Caco-2 (cell line): ENCODE measurements around the gene HRK. TPM values are rescaled to one million over a fixed set of nuclear protein-coding genes. Genes with fewer than 3 reads are reported as not detected.

Source experiments
- BruUV-seq: library from RNA; stranded (reverse); fragments of 400-500 nt; replicated peaks from 2 replicates; lab custom pipeline; 2021; lab: Mats Ljungman, UMichigan
- CTCF ChIA-PET: fragments of 300-600 bp; sonication (Branson Sonifier 250); formaldehyde crosslinking; loops from one replicate; lab custom pipeline; 2022; ENCODE audit warnings: antibody characterized with exemption; lab: Charles Lee
- POLR2A ChIA-PET: fragments of 300-600 bp; sonication (Branson Sonifier 250); formaldehyde crosslinking; loops from one replicate; lab custom pipeline; 2022; ENCODE audit warnings: antibody characterized with exemption; lab: Charles Lee
- DNase-seq, 2 experiments: peaks; one replicate each; pipeline versions ENCODE4 v3.0.0 to v3.0.0-alpha.2; 2020 to 2022
- H3K27me3 ChIP-seq: replicated peaks from 2 replicates; pipeline ENCODE4 v1.6.0; 2011; ENCODE audit warnings: low read length; ENCODE audit not compliant: control insufficient read depth, insufficient read depth
- H3K36me3 ChIP-seq: 2 replicates; pipeline ENCODE4 v1.5.1; 2011; ENCODE audit warnings: low read length; ENCODE audit not compliant: control insufficient read depth, insufficient read depth
- H3K4me1 ChIP-seq: fragments of 250-450 bp; sonication (Bioruptor Pico); 2 replicates; pipeline ENCODE4 v1.5.1; 2020; ENCODE audit warnings: mild to moderate bottlenecking
- H3K4me3 ChIP-seq: 2 replicates; pipeline ENCODE4 v1.5.1; 2011; ENCODE audit warnings: low read depth, mild to moderate bottlenecking, control low read depth, low read length
- H3K9me3 ChIP-seq: fragments of 250-450 bp; sonication (Bioruptor Pico); 2 replicates; pipeline ENCODE4 v1.5.1; 2020; ENCODE audit warnings: mild to moderate bottlenecking, moderate library complexity
- H3K27ac Mint-ChIP-seq: one replicate; pipeline ENCODE4 v1.8.0; 2022; ENCODE audit warnings: mixed read lengths; ENCODE audit not compliant: unreplicated experiment
- H3K27me3 Mint-ChIP-seq: one replicate; pipeline ENCODE4 v1.8.0; 2022; ENCODE audit warnings: mixed read lengths; ENCODE audit not compliant: insufficient read depth, unreplicated experiment
- H3K36me3 Mint-ChIP-seq: one replicate; pipeline ENCODE4 v1.8.0; 2022; ENCODE audit warnings: mild to moderate bottlenecking, mixed read lengths; ENCODE audit not compliant: insufficient read depth, unreplicated experiment
- H3K4me1 Mint-ChIP-seq: one replicate; pipeline ENCODE4 v1.8.0; 2022; ENCODE audit warnings: low read depth, mixed read lengths; ENCODE audit not compliant: unreplicated experiment
- H3K4me3 Mint-ChIP-seq: one replicate; pipeline ENCODE4 v1.8.0; 2022; ENCODE audit warnings: mild to moderate bottlenecking, moderate library complexity, mixed read lengths; ENCODE audit not compliant: unreplicated experiment
- H3K9me3 Mint-ChIP-seq: one replicate; pipeline ENCODE4 v1.8.0; 2022; ENCODE audit warnings: mixed read lengths; ENCODE audit not compliant: unreplicated experiment
- intact Hi-C: fragments of 100-400 bp; cut with micrococcal nuclease; formaldehyde crosslinking; loops from one replicate; pipeline ENCODE4 v1.10.0; 2022; ENCODE audit not compliant: unreplicated experiment
- total RNA-seq: library from RNA; stranded (reverse); gene quantifications from 2 replicates; pipeline ENCODE4 v1.2.3, GENCODE V29; 2022
- TF ChIP-seq, protein P1 (sequence below), 2 experiments: fragments of 200-600 bp in 1 of 2; IDR thresholded peaks; 1 replicate in 1 of 2; 2 replicates in 1 of 2; pipeline versions ENCODE4 v1.5.1 to v1.8.0; 2011 to 2022; ENCODE audit warnings: antibody characterized with exemption in 1 of 2, control low read depth in 1 of 2, inconsistent platforms in 1 of 2, low read depth in 1 of 2, low read length in 1 of 2, mild to moderate bottlenecking in 1 of 2, moderate library complexity in 1 of 2; ENCODE audit not compliant: insufficient read depth in 1 of 2, severe bottlenecking in 1 of 2, unreplicated experiment in 1 of 2

HRK gene
- total RNA-seq, 1 experiment from 2014 or later, result 0.61 TPM

- peak in 1 of 2 experiments; percentile 26 for DNase-seq
- intact Hi-C loops, result no loop called here
- Histone ChIP-seq H3K4me1 (no peaks in the 10 kb centered on the region), H3K27me3 (no peaks in the 10 kb centered on the region), H3K36me3 (no peaks in the 10 kb centered on the region), H3K9me3 (no peaks in the 10 kb centered on the region), H3K4me3 (no peak overlapping the region)
- CTCF ChIA-PET, result interaction anchor here (0.6 to 1.0 kb wide), 3 partner anchors 47 to 1150 kb away, joined by 3 read pairs; partner anchors contain the start of gene FBXW8
- Mint-ChIP-seq H3K36me3 (no peaks in the 10 kb centered on the region), H3K4me3 (no peak overlapping the region), H3K4me1 (peaks cover 7% of the 10 kb centered on the region), H3K27me3 (peaks cover 13% of the 10 kb centered on the region), H3K27ac (no peak overlapping the region), H3K9me3 (no peaks in the 10 kb centered on the region)
- TF ChIP-seq, protein P1, sequence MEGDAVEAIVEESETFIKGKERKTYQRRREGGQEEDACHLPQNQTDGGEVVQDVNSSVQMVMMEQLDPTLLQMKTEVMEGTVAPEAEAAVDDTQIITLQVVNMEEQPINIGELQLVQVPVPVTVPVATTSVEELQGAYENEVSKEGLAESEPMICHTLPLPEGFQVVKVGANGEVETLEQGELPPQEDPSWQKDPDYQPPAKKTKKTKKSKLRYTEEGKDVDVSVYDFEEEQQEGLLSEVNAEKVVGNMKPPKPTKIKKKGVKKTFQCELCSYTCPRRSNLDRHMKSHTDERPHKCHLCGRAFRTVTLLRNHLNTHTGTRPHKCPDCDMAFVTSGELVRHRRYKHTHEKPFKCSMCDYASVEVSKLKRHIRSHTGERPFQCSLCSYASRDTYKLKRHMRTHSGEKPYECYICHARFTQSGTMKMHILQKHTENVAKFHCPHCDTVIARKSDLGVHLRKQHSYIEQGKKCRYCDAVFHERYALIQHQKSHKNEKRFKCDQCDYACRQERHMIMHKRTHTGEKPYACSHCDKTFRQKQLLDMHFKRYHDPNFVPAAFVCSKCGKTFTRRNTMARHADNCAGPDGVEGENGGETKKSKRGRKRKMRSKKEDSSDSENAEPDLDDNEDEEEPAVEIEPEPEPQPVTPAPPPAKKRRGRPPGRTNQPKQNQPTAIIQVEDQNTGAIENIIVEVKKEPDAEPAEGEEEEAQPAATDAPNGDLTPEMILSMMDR (IDR thresholded peaks at IDR 0.05; ENCODE audit: insufficient read depth in 1 of 2, low read depth in 1 of 2, low read length in 1 of 2, severe bottlenecking in 1 of 2, unreplicated experiment in 1 of 2), result peak; percentile 25 to 50
- no TSS peak for BruUV-seq
- POLR2A ChIA-PET, result interaction anchor here (0.6 kb wide), 1 partner anchor 47 kb away, joined by 4 read pairs; no protein-coding TSS in a partner anchor
These were observed 17.9 kb downstream of the HRK start for GRCh38 chr12:116863275-116863767.

GRCh38 chr12:116862167-116862566 lies 19.1 kb downstream of the HRK start:
- Mint-ChIP-seq H3K27me3 (peaks cover 16% of the 10 kb centered on the region), H3K4me1 (peaks cover 7% of the 10 kb centered on the region), H3K9me3 (no peaks in the 10 kb centered on the region), H3K36me3 (no peaks in the 10 kb centered on the region), H3K27ac (no peak overlapping the region), H3K4me3 (no peak overlapping the region)
- H3K27me3 ChIP-seq, result no peaks in the 10 kb centered on the region
- no TSS peak for BruUV-seq
- ChIA-PET CTCF (no interaction called here), POLR2A (no interaction called here)
- intact Hi-C loops, result no loop called here
- TF ChIP-seq, protein P1 (IDR thresholded peaks at IDR 0.05; ENCODE audit: insufficient read depth in 1 of 2, low read depth in 1 of 2, low read length in 1 of 2, severe bottlenecking in 1 of 2, unreplicated experiment in 1 of 2), result no peak
- no peaks in the 10 kb centered on the region for H3K4me1 ChIP-seq
- no peaks in the 10 kb centered on the region for H3K36me3 ChIP-seq
- no peak for DNase-seq
- no peak overlapping the region for H3K4me3 ChIP-seq
- no peaks in the 10 kb centered on the region for H3K9me3 ChIP-seq

- no TSS peak for BruUV-seq
- H3K27me3 Mint-ChIP-seq, result peaks cover 16% of the 10 kb centered on the region
- intact Hi-C loops, result no loop called here
- H3K4me1 Mint-ChIP-seq, result peaks cover 7% of the 10 kb centered on the region
- CTCF ChIA-PET, result no interaction called here
- DNase-seq, result no peak
- no peak overlapping the region for H3K4me3 ChIP-seq
- no peaks in the 10 kb centered on the region for H3K27me3 ChIP-seq
- no peaks in the 10 kb centered on the region for H3K9me3 ChIP-seq
- TF ChIP-seq, protein P1 (IDR thresholded peaks at IDR 0.05; ENCODE audit: insufficient read depth in 1 of 2, low read depth in 1 of 2, low read length in 1 of 2, severe bottlenecking in 1 of 2, unreplicated experiment in 1 of 2), result no peak
- POLR2A ChIA-PET, result no interaction called here
- H3K4me1 ChIP-seq, result no peaks in the 10 kb centered on the region
- H3K9me3 Mint-ChIP-seq, result no peaks in the 10 kb centered on the region
- H3K36me3 ChIP-seq, result no peaks in the 10 kb centered on the region
- no peak overlapping the region for H3K4me3 Mint-ChIP-seq
- no peak overlapping the region for H3K27ac Mint-ChIP-seq
- no peaks in the 10 kb centered on the region for H3K36me3 Mint-ChIP-seq
These were observed 19.9 kb downstream of the HRK start for GRCh38 chr12:116861320-116861719.
